T follicular helper cell (primary cell): ENCODE data around the gene CCL18.
A peak's percentile ranks its signal among the peaks of the same experiment; 100 is the strongest.
"Not testable (repeated sequence)": the region's sequence is repeated elsewhere in the genome, so short reads cannot be mapped to it uniquely, and the experiment has no call there.

Experiments
- DNase-seq: peaks from one replicate; pipeline ENCODE4 v3.0.0-alpha.2; 2020; ENCODE audit warnings: low read depth

CCL18 gene

GRCh38 chr17:36071751-36072150 lies 7.7 kb downstream of the CCL18 start:
- no peak for DNase-seq

DNA sequence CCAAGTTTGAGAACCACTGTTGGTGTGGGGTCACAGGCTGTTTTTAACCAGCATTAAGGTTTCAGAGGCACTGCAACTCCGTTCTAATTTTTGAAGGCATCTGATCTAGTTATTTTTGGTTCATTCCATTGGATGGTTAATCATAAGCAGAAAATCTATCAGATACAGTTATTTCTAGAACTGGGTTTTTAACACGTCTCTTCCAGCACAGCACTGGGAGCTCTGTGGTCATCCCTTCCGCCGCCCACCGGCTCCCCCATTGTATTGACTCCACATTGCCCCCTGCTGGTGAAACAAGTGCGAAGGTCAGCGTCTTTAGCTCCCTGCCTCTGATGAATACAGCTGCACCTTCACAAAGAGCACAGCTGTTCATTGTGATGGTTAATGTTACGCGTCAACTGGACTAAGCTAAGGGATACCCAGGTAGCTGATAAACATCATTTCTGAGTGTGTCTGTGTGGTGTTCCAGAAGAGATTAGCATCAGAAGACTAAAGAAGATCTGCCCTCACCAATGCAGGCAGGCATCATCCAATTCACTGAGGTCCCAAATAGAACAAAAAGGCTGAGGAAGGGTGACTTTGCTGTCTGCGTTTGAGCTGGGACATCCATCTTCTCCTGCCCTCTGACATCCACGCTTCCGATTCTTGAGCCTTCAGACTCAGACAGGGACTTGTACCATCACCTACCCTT lies 8.5 kb downstream of the CCL18 start:
- DNase-seq: peak; percentile 10

GRCh38 chr17:36074365-36074764 lies 10.3 kb downstream of the CCL18 start:
- DNase-seq: no peak

DNA sequence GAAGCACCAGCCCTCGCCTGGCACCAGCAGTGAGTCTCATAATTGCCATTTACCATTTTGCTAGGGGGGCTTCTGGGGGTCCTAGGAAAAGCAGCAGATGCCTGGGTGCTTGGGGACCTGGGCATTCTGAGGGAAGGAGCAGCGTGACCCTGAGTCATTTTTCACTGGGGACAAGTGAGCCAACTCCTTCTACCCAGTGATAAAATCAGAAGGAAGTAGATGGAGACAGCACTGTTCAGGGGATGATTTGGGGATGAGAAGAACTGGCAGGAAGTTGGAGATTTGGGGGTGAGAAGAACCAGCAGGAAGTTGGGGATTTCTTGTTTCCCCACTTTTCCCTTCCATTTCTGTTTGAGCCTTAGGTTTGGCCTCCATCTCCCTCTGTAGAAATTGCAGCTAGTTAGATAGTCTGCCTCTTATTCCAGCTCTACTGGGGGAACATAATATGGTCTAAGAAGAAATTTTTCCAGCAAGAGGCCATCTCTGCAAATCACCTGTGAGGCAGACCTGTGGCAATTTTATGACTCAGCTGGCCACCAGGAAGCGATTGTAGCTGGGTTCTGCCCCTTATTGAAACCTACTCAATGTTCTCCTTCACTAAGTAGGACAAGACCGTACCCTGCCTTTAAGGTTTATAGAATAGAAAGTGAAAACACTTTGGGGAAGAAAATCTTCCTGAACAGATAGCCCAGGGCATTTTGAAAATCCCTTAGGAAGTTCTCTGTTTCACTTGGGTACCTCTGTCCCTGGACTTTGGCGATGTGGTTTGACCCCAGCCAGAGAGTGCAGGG lies 17.8 kb downstream of the CCL18 start:
- DNase-seq: not testable (repeated sequence)

- not testable (repeated sequence) for DNase-seq
Observed at GRCh38 chr17:36082482-36083120, 18.5 kb downstream of the CCL18 start.

DNA sequence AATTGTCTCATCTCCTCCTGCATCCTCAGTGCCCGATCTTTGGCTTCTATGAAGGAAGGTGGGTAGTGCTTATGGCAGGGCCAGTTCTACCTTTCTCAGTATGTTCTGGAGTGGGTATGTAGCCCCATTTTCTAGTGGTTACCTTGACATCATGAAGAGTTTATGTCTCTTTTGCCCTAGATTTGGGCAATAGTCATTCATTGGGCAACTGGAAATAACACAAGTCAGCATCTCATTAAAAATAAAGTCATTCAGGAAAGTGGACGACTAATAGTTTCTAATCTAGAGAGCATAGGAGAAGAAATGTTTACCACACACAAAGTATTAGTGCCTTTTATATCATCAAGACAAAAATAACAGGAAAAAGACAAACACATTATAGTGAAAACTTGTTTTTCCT lies 19.6 kb downstream of the CCL18 start:
- not testable (repeated sequence) for DNase-seq

DNA sequence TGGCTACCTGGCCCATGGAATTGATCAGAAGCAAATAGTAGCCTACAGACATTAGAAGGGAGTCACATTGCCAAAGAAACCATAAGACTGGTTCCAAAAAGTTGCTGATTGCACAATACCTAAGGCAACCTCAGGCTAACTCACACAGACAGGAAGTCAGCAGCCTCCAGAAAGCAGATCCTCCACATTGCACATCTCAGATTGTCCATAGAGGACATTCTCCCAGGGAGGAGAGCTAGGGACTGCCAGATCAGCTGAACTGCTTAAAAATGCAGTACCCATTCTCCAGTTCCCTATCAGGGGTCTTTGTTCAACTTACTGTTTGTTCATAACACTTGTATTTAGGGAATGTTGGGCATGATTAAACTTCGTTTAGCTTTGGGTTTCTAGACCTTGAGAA lies 21.7 kb downstream of the CCL18 start:
- no peak for DNase-seq

- no peak for DNase-seq
Observed at GRCh38 chr17:36086791-36087190, 22.7 kb downstream of the CCL18 start.

- not testable (repeated sequence) for DNase-seq
Observed at GRCh38 chr17:36087471-36087870, 23.4 kb downstream of the CCL18 start.

DNA sequence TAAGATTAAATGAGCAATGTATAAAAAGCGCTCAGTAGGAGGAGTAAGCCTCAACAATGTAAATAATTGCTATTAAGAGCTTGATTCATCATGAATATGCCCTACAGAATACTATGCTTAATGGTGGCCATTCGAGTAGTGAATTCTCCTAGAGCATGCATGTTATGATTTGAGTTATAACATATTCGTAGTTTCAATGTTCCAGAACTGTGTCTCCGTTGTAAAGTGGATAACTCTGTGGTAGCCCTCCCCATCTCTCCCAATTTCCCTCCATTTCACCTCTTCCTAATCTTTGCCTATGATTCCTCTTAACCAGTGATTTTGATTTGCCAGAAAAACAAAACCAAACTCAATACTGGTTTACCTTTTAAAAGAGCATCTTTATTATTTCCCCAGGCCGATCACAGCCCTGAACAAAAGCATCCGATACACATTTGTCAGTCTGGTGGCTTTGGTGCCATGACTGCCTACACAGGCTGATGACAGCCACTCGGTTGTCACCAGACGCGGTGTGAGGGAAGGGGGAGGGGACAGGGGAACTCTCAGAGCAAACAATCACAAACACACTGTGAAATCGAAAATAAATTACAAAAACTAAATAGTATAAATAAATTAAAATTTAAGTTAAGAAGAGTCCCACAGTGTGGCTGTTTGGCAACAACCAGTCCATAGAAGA lies 24.0 kb downstream of the CCL18 start:
- not testable (repeated sequence) for DNase-seq

DNA sequence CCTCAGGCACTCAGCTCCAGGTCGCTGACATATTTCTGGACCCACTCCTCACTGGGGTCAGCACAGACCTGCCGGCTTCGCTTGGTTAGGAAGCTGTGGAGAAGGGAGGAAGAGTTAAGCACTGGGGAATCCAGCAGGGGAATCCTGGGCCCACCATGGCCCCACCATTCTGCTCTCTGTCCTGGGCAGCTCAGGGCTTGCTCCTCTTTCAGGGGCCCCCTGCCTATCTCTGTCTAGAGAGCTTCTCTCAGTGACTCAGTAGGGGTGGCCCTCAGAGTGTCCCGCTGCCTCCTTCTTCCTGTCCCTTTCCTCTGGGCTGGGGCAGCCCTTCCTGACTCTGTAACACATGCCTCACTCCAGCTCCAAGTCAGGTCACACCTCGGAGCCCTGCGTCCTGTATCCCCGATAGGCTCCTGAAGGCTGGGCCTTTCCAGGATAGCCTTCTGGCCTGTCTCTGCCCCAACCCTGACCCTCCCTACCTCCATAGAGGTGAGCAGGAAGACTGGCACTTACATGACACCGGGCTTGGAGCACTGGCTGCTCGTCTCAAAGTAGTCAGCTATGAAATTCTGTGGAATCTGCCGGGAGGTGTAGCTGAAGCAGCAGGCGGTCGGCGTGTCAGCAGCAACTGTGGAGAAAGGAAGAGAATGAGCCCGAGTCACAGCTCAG lies 24.7 kb downstream of the CCL18 start:
- DNase-seq: no peak

GRCh38 chr17:36089339-36089865 lies 25.3 kb downstream of the CCL18 start:
- no peak for DNase-seq

DNA sequence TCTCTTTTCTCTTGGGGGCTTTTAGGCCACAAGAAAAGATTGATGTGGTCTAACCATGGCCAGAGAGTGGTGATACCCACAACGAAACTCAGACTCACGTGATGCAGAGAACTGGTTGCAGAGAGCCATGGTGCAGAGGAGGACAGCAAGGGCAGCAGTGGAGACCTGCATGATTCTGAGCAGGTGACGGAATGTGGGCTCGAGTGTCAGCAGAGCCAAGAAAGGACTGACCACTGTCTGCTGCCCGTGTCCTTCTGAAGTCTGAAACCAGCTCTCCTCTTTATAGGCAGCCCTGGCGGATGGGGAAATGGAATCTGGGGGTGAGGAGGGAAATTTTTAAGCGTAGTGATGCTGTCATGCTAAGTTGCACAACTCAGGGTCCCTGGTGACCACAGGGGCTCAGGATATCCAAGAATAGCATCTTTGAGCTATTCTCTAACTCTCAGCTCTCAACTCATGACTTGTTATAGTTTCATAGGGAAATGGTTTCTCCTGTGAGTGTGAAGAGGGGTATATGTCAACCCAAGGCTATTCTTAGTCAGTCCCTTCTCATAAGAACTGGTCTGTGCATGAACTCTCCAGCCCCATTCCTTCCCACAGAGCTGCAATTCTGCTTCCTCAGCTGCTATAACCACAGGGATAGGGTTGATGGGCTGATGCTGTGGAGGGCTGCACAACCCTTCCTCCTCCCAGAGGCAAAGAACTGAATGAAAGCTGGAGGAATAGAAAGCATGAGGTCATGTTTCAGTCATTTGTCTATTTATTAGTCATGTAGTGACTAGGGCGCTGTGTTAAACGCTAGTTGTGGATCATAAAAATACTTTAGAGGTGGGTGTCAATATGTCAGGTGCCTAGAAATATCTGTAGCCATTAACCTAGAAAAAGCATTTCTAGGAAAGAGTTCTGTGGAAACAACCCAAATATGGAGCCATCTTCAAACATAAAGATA lies 26.1 kb downstream of the CCL18 start, which contains the start of gene CCL3:
TSS of gene CCL3 (minus strand) at position 256 of the 949 bp plus-strand sequence. CDS start at position 171, 85 bp downstream.
- no peak for DNase-seq

GRCh38 chr17:36092230-36092629 lies 28.2 kb downstream of the CCL18 start:
- DNase-seq: no peak

GRCh38 chr17:36092715-36093114 lies 28.6 kb downstream of the CCL18 start:
- DNase-seq: not testable (repeated sequence)

- DNase-seq: no peak
Observed at GRCh38 chr17:36094232-36094631, 30.2 kb downstream of the CCL18 start.

- DNase-seq: no peak
Observed at GRCh38 chr17:36094746-36095145, 30.7 kb downstream of the CCL18 start.

DNA sequence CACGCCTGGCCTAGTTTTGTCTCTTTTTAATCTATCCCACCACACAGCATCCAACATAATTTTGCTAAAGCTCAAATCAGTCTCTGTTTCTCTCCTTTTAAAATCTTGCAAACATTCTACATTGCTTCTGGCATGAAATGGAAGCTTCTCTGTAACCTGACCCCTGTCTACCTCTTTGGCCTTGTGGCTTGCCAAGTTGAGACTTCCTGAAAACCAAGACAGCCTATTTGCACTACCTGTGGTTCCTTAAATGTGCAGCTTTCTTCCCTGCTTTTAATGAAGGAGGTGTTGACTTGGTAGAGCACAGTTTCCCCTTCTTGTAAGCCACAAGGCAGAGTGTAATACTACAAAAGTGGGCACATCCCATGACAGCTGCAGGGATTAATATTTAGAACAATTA lies 31.9 kb downstream of the CCL18 start:
- no peak for DNase-seq

DNA sequence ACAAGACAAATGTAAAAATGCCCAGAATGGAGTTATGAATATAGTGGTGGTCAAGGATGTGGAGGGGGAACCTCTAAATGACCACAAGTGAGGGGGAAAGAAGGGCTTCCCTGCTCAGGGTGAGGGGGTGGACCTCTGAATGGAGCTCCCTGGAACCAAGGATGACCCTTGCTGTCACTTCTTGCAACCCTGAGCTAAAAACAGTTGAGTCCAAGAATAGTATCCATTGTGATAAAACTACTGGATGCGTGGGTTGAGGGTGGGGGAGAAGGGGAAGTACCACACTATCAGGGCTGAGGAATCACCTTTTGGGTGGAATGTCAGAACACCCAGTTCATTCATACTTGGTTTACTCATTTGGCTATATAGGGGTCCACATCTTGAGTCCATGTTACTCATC lies 34.9 kb downstream of the CCL18 start:
- DNase-seq: not testable (repeated sequence)

- DNase-seq: not testable (repeated sequence)
Observed at GRCh38 chr17:36103401-36103975, 39.4 kb downstream of the CCL18 start, which contains the start of gene CCL4. TSS of gene CCL4 (plus strand) at chr17:36103827. CDS start at chr17:36103906, 79 bp downstream.
